ENCODE results near the gene RABGAP1. TPM values are rescaled to one million over a fixed set of nuclear protein-coding genes. Genes with fewer than 3 reads are reported as not detected.

The RABGAP1 gene
- total RNA-seq, 2 donors from 2014 or later, result 64.1 to 75.4 TPM

DNA sequence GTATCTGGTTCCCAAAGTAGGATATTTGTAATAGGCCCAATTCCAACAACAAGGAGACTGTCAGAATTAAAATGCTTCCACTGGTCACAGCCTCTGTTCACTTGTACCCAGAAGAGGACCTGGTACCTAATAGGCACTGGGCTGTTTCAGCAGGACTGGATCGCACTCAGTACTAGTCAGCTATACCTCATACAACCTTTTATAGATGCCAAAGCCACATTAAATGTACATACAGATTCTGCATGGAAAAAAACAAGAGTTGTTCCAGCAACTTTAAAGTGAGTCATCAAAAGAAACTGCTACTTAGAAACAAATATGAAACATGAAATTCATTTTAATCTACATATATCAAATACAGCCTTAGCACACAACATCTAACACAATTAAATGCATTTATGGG lies 180.1 kb downstream of the RABGAP1 start:
- intact Hi-C loops (cut with DNase I), result no loop called here
- DNase-seq (ENCODE audit: low spot score), result no peak

- intact Hi-C loops (cut with DNase I), result no loop called here
- no peak for DNase-seq (ENCODE audit: low spot score)
Observed at GRCh38 chr9:123121457-123121856, 180.6 kb downstream of the RABGAP1 start.

GRCh38 chr9:123127512-123128075 lies 186.8 kb downstream of the RABGAP1 start:
- intact Hi-C loops (cut with DNase I), result no loop called here
- DNase-seq (ENCODE audit: low spot score), result no peak

DNA sequence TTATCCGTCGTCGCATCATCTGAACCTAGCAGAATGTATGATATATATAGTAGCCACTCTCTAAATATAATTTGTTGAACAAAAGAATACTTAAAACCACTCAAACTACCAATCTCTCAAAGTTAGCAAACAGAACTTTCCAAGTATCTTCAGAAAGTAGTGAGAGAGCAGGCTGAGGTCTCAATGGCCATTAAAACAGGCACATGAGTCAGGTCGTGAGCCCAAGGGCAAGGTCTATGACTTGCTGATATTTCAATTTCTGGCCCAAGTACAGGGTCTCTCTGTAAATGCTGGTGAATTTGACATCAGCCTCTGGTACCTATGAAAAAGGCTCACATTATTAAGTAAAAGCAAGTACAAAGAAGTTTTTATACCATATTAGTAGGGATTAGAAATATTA lies 187.8 kb downstream of the RABGAP1 start:
- no peak for DNase-seq (ENCODE audit: low spot score)
- intact Hi-C loops (cut with DNase I), result no loop called here

DNA sequence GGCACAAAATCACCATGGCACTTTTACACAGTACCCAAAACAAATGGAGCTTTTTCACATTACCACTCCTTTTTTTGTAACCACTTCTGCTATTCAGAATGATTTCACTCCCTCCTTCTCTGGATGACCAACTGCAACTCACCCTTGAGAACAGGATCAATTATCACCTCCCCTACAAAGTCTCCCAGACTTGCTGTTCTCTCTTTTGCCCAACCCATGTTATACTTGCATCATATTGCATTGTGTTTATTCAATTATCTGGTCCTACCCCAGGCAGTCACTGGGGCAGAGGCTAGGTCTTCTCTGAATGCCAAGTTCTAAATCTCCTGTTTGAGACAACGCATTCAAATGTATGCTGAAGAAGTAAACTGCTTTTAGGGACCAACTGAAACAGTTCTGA lies 188.6 kb downstream of the RABGAP1 start:
- intact Hi-C loops (cut with DNase I), result no loop called here
- DNase-seq (ENCODE audit: low spot score), result no peak

GRCh38 chr9:123131258-123131657 lies 190.4 kb downstream of the RABGAP1 start:
- intact Hi-C loops (cut with DNase I), result no loop called here
- DNase-seq (ENCODE audit: low spot score), result no peak

DNA sequence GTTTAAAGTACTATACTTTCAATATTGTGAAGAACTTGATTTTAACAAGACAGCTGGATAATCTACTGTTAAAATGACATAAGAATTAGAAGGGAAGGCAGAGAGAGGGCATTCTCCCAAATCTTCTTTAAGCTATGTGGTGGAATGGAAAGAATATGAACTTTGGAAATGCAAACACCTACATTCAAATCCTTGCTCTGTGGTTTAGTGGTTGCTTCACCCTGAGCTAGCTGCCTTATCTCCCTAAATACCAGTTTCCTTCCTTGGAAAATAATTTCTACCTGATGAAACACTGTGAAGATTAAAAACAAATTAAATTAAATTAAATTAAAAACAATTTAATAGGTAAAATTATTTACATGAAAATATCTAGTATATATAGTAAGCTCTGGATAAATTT lies 191.2 kb downstream of the RABGAP1 start:
- intact Hi-C loops (cut with DNase I), result no loop called here
- no peak for DNase-seq (ENCODE audit: low spot score)

DNA sequence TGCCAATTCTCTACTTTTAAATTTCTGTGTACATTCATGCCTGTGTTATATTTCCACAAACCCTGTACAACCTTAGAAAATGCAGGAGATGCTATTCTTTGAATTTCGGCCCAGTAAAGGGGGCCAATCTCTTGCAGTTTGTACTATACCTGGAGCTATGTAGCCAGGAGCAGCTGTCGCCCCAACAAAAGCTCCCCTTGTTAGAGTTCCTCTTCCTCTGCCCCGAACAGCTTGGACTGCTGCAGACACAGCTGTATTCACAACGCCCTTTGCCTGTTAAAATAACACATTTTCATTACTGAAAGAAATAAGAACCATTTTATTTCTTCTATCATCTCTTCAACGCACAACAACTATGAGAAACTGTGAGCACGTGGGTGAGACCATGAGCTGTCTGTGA lies 191.9 kb downstream of the RABGAP1 start:
- intact Hi-C loops (cut with DNase I), result no loop called here
- DNase-seq (ENCODE audit: low spot score), result no peak

- no peak for DNase-seq (ENCODE audit: low spot score)
- intact Hi-C loops (cut with DNase I), result no loop called here
Observed at GRCh38 chr9:123135430-123135829, 194.6 kb downstream of the RABGAP1 start.

GRCh38 chr9:123138163-123138562 lies 197.3 kb downstream of the RABGAP1 start:
- intact Hi-C loops (cut with DNase I), result no loop called here

GRCh38 chr9:123149067-123149466 lies 208.2 kb downstream of the RABGAP1 start:
- DNase-seq (ENCODE audit: low spot score), result no peak

More at GRCh38 chr9:123138163-123138562, 197.3 kb downstream of the RABGAP1 start:
- DNase-seq (ENCODE audit: low spot score), result no peak

DNA sequence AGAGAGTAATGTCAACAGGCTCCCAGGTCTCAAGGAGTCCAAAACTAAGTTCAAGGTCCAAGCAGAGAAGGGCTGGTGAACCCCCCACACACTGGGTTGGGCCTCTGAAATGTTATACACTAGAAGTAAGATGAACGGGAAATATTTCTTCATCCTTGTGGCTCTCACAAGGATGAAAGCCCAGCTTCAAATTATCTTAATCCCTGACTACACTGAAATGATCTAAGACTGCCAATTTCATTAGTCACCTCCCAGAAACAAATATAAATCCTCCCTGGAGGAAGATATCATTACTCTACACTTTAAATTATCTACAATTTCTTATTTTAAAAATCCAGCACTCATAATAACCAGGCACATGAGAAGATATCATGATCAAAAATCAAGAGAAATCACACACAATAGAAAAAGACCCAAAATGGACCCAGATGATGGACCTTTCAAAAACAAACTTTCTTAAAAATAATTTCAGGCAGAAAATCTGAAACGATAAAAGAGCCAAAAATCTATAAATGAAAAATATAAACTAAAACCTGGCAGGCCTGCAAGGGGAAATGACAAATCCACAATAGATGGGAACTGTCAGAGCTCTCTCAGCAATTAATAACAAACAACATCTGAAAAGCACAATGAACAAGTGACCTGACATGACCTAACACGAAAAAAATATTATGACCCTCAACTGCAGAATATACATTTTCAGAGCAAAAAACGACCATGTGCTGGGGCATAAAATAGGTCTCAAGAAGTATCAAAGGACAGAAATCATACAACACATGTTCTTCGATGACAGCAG lies 210.1 kb downstream of the RABGAP1 start:
- DNase-seq (ENCODE audit: low spot score), result no peak
- intact Hi-C loops (cut with DNase I), result no loop called here

More at GRCh38 chr9:123149067-123149466, 208.2 kb downstream of the RABGAP1 start:
- intact Hi-C loops (cut with DNase I), result no loop called here

Other genes starting within 250 kb of the RABGAP1 start
- gene OR1L4, start 217.0 kb upstream of the RABGAP1 start, total RNA-seq, result not detected
- not detected for gene OR1L6, start 198.7 kb upstream of the RABGAP1 start, total RNA-seq
- gene OR5C1, start 152.1 kb upstream of the RABGAP1 start, total RNA-seq, result not detected
- not detected for gene OR1K1, start 140.9 kb upstream of the RABGAP1 start, total RNA-seq
- 10 to 100 TPM; 12.1 to 15.8 TPM for gene PDCL, start 112.4 kb upstream of the RABGAP1 start, total RNA-seq
- 10 to 100 TPM; 35.1 to 46.8 TPM for gene RC3H2, start 35.7 kb upstream of the RABGAP1 start, total RNA-seq
- gene ZBTB6, start 27.7 kb upstream of the RABGAP1 start, total RNA-seq, result 1 to 10 TPM; 7.7 to 9.0 TPM
- gene ZBTB26, start 9.5 kb upstream of the RABGAP1 start, total RNA-seq, result 1 to 10 TPM; 5.4 to 5.8 TPM
- gene GPR21, start 92.6 kb downstream of the RABGAP1 start, total RNA-seq, result 1 to 10 TPM; 3.3 to 6.9 TPM

Measured in posterior vena cava (tissue), 2 donors.